ENCODE data around the gene JARID2.

DNA sequence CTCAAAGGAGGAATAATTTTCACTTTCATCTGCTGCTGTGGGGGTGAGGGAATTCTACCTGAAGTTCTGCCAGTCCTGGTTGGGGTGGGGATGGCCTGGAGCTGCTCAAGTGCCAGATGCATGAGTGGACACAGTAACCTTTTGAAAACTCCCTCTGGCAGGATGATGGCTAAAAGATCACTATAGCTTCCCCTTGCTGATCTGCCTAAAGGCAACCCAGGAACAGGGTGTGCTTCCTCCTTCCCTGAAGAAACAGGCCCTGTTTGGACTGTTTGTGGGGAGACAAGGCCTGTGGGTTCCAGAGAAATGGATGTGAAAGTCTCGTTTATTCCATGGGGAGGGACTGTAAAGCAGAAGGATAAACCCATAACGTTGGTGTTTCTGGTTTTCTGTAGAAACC lies 240.1 kb downstream of the JARID2 start:
- no peak for TF ChIP-seq RFX5 (IDR thresholded peaks at IDR 0.05; ENCODE audit: low read depth, low read length)
- TF ChIP-seq, protein P1, sequence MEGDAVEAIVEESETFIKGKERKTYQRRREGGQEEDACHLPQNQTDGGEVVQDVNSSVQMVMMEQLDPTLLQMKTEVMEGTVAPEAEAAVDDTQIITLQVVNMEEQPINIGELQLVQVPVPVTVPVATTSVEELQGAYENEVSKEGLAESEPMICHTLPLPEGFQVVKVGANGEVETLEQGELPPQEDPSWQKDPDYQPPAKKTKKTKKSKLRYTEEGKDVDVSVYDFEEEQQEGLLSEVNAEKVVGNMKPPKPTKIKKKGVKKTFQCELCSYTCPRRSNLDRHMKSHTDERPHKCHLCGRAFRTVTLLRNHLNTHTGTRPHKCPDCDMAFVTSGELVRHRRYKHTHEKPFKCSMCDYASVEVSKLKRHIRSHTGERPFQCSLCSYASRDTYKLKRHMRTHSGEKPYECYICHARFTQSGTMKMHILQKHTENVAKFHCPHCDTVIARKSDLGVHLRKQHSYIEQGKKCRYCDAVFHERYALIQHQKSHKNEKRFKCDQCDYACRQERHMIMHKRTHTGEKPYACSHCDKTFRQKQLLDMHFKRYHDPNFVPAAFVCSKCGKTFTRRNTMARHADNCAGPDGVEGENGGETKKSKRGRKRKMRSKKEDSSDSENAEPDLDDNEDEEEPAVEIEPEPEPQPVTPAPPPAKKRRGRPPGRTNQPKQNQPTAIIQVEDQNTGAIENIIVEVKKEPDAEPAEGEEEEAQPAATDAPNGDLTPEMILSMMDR (conservative IDR thresholded peaks at IDR 0.05; ENCODE audit: low read depth, low read length) = no peak
- no peak for TF ChIP-seq SMC3 (IDR thresholded peaks at IDR 0.05; ENCODE audit: low read depth, low read length)
- TF ChIP-seq POLR2A (IDR thresholded peaks at IDR 0.05; ENCODE audit: low read depth, low read length) = no peak
- TF ChIP-seq, protein P2, sequence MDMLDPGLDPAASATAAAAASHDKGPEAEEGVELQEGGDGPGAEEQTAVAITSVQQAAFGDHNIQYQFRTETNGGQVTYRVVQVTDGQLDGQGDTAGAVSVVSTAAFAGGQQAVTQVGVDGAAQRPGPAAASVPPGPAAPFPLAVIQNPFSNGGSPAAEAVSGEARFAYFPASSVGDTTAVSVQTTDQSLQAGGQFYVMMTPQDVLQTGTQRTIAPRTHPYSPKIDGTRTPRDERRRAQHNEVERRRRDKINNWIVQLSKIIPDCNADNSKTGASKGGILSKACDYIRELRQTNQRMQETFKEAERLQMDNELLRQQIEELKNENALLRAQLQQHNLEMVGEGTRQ (IDR thresholded peaks at IDR 0.05; ENCODE audit: low read depth, low read length) = no peak
- no peak for TF ChIP-seq CEBPB (IDR thresholded peaks at IDR 0.05; ENCODE audit: low read depth, low read length)
- TF ChIP-seq, protein P3, sequence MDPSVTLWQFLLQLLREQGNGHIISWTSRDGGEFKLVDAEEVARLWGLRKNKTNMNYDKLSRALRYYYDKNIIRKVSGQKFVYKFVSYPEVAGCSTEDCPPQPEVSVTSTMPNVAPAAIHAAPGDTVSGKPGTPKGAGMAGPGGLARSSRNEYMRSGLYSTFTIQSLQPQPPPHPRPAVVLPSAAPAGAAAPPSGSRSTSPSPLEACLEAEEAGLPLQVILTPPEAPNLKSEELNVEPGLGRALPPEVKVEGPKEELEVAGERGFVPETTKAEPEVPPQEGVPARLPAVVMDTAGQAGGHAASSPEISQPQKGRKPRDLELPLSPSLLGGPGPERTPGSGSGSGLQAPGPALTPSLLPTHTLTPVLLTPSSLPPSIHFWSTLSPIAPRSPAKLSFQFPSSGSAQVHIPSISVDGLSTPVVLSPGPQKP (IDR thresholded peaks at IDR 0.05; ENCODE audit: borderline replicate concordance, low read depth, low read length) = no peak
- TF ChIP-seq MXI1 (IDR thresholded peaks at IDR 0.05; ENCODE audit: borderline replicate concordance, low read depth, low read length) = no peak
- no peak for TF ChIP-seq RAD21 (IDR thresholded peaks at IDR 0.05; ENCODE audit: low read length)
- no peak for TF ChIP-seq RCOR1 (IDR thresholded peaks at IDR 0.05; ENCODE audit: insufficient replicate concordance, low read length)
- TF ChIP-seq BHLHE40 (IDR thresholded peaks at IDR 0.05; ENCODE audit: low read depth, low read length) = no peak
- no peak for TF ChIP-seq MAZ (IDR thresholded peaks at IDR 0.05; ENCODE audit: borderline replicate concordance, low read depth, low read length)
- TF ChIP-seq CHD1 (IDR thresholded peaks at IDR 0.05; ENCODE audit: low read depth, low read length) = no peak
- TF ChIP-seq NFE2L2 (IDR thresholded peaks at IDR 0.05; ENCODE audit: low read depth, low read length) = no peak
